Neuronal stem cell (in vitro differentiated cells): ENCODE results near the gene SPATA20.

Source experiments
- DNase-seq: peaks from one replicate; pipeline ENCODE4 v3.0.0-alpha.2; 2013; ENCODE audit warnings: low spot score
- H2AFZ ChIP-seq: one replicate; pipeline ENCODE4 v1.6.1; 2013; ENCODE audit warnings: mild to moderate bottlenecking, low read length, inconsistent platforms
- H2AK5ac ChIP-seq: 2 replicates; pipeline ENCODE4 v1.6.1; 2013; ENCODE audit warnings: low read depth, mild to moderate bottlenecking, inconsistent platforms, low read length, moderate library complexity, mixed read lengths
- H2BK120ac ChIP-seq: 2 replicates; pipeline ENCODE4 v1.6.1; 2013; ENCODE audit warnings: low read depth, mild to moderate bottlenecking, inconsistent platforms, low read length, moderate library complexity, mixed read lengths
- H2BK12ac ChIP-seq: one replicate; pipeline ENCODE4 v1.6.1; 2013; ENCODE audit warnings: low read length, inconsistent platforms
- H2BK15ac ChIP-seq: 2 replicates; pipeline ENCODE4 v1.6.1; 2013; ENCODE audit warnings: mild to moderate bottlenecking, low read length, inconsistent platforms, mixed read lengths
- H2BK5ac ChIP-seq: one replicate; pipeline ENCODE4 v1.6.1; 2013; ENCODE audit warnings: inconsistent platforms, mild to moderate bottlenecking, low read length, moderate library complexity
- H3K14ac ChIP-seq: one replicate; pipeline ENCODE4 v1.6.1; 2013; ENCODE audit warnings: low read length, inconsistent platforms
- H3K18ac ChIP-seq: 2 replicates; pipeline ENCODE4 v1.6.1; 2013; ENCODE audit warnings: low read length, inconsistent platforms
- H3K23ac ChIP-seq: 2 replicates; pipeline ENCODE4 v1.6.1; 2013; ENCODE audit warnings: low read depth, mild to moderate bottlenecking, mixed read lengths, low read length, inconsistent platforms; ENCODE audit not compliant: poor library complexity
- H3K27ac ChIP-seq: replicated peaks from 3 replicates; pipeline ENCODE4 v1.5.1; 2013; ENCODE audit warnings: low read length, inconsistent platforms
- H3K27me3 ChIP-seq, 3 experiments: 2 replicates each; pipeline ENCODE4 v1.6.1; 2013; ENCODE audit warnings: low read length in 3 of 3, mild to moderate bottlenecking in 2 of 3, inconsistent platforms in 1 of 3, low read depth in 1 of 3, mixed read lengths in 1 of 3, moderate library complexity in 1 of 3; ENCODE audit not compliant: control insufficient read depth in 3 of 3, insufficient read depth in 3 of 3
- H3K36me3 ChIP-seq, 2 donors: replicated peaks in 1 of 2; 2 replicates each; pipeline ENCODE4 v1.6.1; 2013; ENCODE audit warnings: low read length in 2 of 2; ENCODE audit not compliant: control insufficient read depth in 2 of 2, insufficient read depth in 2 of 2
- H3K4ac ChIP-seq: 2 replicates; pipeline ENCODE4 v1.6.1; 2013; ENCODE audit warnings: inconsistent platforms, mild to moderate bottlenecking, low read length, moderate library complexity
- H3K4me1 ChIP-seq, 2 donors: 1 replicate in 1 of 2; 2 replicates in 1 of 2; pipeline ENCODE4 v1.6.1; 2013; ENCODE audit warnings: low read length in 2 of 2, low read depth in 1 of 2; ENCODE audit not compliant: control insufficient read depth in 2 of 2, insufficient read depth in 1 of 2
- H3K4me2 ChIP-seq: one replicate; pipeline ENCODE4 v1.6.1; 2013; ENCODE audit warnings: mild to moderate bottlenecking, low read length, inconsistent platforms; ENCODE audit not compliant: insufficient read depth, poor library complexity, severe bottlenecking
- H3K4me3 ChIP-seq, 2 donors: 2 replicates each; pipeline ENCODE4 v1.5.1; 2013; ENCODE audit warnings: low read length in 2 of 2, mild to moderate bottlenecking in 2 of 2, inconsistent platforms in 1 of 2, moderate library complexity in 1 of 2
- H3K79me1 ChIP-seq: one replicate; pipeline ENCODE4 v1.6.1; 2013; ENCODE audit warnings: low read depth, mild to moderate bottlenecking, inconsistent platforms, low read length, moderate library complexity
- H3K9ac ChIP-seq: one replicate; pipeline ENCODE4 v1.6.1; 2013; ENCODE audit warnings: mild to moderate bottlenecking, low read depth, low read length, inconsistent platforms; ENCODE audit not compliant: poor library complexity
- H3K9me3 ChIP-seq, 2 donors: replicated peaks in 1 of 2; 2 replicates each; pipeline versions ENCODE3 to v1.6.1; 2013; ENCODE audit warnings: low read length in 2 of 2, mild to moderate bottlenecking in 2 of 2, inconsistent platforms in 1 of 2, low read depth in 1 of 2, mixed read lengths in 1 of 2, moderate library complexity in 1 of 2; ENCODE audit not compliant: control insufficient read depth in 2 of 2, insufficient read depth in 1 of 2
- H4K8ac ChIP-seq: one replicate; pipeline ENCODE4 v1.6.1; 2013; ENCODE audit warnings: low read depth, mild to moderate bottlenecking, inconsistent platforms, low read length, moderate library complexity
- H4K91ac ChIP-seq: one replicate; pipeline ENCODE4 v1.6.1; 2013; ENCODE audit warnings: low read length, low read depth, mild to moderate bottlenecking, inconsistent platforms; ENCODE audit not compliant: poor library complexity
- WGBS, 2 donors: extraction: QIAGEN DNeasy Blood & Tissue Kit; methylation state at CpG; one replicate each; pipeline ENCODE4 v1.1.7; 2013; ENCODE audit warnings: missing lambda C conversion rate in 2 of 2, mixed read lengths in 1 of 2; ENCODE audit not compliant: insufficient read length in 2 of 2, insufficient replicate concordance in 1 of 2; ENCODE audit errors: extremely low coverage in 2 of 2; 5-methylcytosine and 5-hydroxymethylcytosine counted together

The SPATA20 gene

DNA sequence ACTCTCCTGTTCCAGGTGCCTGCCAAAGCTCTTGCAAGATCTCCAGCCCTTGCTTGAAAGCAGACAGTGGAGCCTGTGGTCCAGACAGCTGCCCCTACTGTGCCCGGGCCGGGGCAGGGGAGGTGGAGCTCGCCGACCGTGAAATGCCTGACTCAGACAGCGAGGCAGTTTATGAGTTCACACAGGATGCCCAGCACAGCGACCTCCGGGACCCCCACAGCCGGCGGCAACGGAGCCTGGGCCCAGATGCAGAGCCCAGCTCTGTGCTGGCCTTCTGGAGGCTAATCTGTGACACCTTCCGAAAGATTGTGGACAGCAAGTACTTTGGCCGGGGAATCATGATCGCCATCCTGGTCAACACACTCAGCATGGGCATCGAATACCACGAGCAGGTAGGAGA lies 31.2 kb downstream of the SPATA20 start:
- no peak overlapping the region for H3K9ac ChIP-seq
- peak overlapping the region; percentile 30 for H2BK12ac ChIP-seq
- H2AFZ ChIP-seq: no peak overlapping the region
- no peak overlapping the region for H3K4me3 ChIP-seq
- no peaks in the 10 kb centered on the region for H3K79me1 ChIP-seq
- H4K91ac ChIP-seq: no peak overlapping the region
- H3K23ac ChIP-seq: peak overlapping the region; percentile 45
- H3K27ac ChIP-seq: no peak overlapping the region
- H2BK120ac ChIP-seq: no peak overlapping the region
- H3K4ac ChIP-seq: no peak overlapping the region
- H3K27me3 ChIP-seq: no peaks in the 10 kb centered on the region
- peak overlapping the region; percentile 84 for H2BK15ac ChIP-seq
- no peak for DNase-seq
- peak overlapping the region; percentile 42 for H2BK5ac ChIP-seq
- no CpG with 5 or more reads among the region's 16 CpGs for whole genome bisulfite sequencing, 2 donors
- no peak overlapping the region for H4K8ac ChIP-seq
- peaks cover 0 to 2% of the 10 kb centered on the region in 2 donors for H3K36me3 ChIP-seq
- no peak overlapping the region for H3K4me2 ChIP-seq
- no peak overlapping the region for H3K18ac ChIP-seq
- peak overlapping the region; percentile 66 for H2AK5ac ChIP-seq
- H3K14ac ChIP-seq: peak overlapping the region; percentile 79
- peaks cover 0 to 4% of the 10 kb centered on the region in 2 donors for H3K9me3 ChIP-seq
- peaks cover 0 to 21% of the 10 kb centered on the region in 2 donors for H3K4me1 ChIP-seq

DNA sequence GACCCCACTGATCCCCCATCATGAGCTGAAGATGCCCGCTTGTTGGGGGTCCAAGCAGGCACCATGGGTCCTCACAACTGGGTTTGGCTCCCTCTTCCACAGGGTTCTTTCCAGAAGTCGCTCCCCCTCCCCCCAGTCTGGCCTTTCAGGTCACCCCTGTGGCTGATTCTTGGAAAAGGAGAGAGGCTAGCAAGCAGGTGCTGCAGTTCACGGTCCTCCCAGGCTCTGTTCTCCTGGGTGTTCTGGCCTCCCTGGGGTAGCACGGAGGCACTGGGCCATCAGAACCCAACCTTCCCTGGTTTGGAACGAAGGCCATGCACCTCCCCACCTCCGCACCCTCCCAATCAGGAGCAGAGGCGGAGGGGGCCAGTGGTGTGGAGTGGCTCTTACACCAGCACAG lies 32.4 kb downstream of the SPATA20 start:
- H3K14ac ChIP-seq: no peak overlapping the region
- no CpG with 5 or more reads among the region's 7 CpGs for WGBS, 2 donors
- H3K4me3 ChIP-seq: no peak overlapping the region
- H3K4me2 ChIP-seq: no peak overlapping the region
- H2BK5ac ChIP-seq: peak overlapping the region; percentile 62
- H2AFZ ChIP-seq: no peak overlapping the region
- no peaks in the 10 kb centered on the region for H3K79me1 ChIP-seq
- H3K27me3 ChIP-seq: no peaks in the 10 kb centered on the region
- no peak overlapping the region for H4K91ac ChIP-seq
- H3K23ac ChIP-seq: peak overlapping the region; percentile 98
- no peak overlapping the region for H4K8ac ChIP-seq
- peaks cover 5 to 19% of the 10 kb centered on the region in 2 donors for H3K4me1 ChIP-seq
- DNase-seq: no peak
- H3K9me3 ChIP-seq: peaks cover 0 to 4% of the 10 kb centered on the region in 2 donors
- no peak overlapping the region for H2BK120ac ChIP-seq
- peak overlapping the region; percentile 56 for H2BK15ac ChIP-seq
- peak overlapping the region; percentile 51 for H3K9ac ChIP-seq
- no peak overlapping the region for H3K4ac ChIP-seq
- peak overlapping the region; percentile 28 for H3K18ac ChIP-seq
- H2BK12ac ChIP-seq: no peak overlapping the region
- peaks cover 0 to 2% of the 10 kb centered on the region in 2 donors for H3K36me3 ChIP-seq
- H2AK5ac ChIP-seq: peak overlapping the region; percentile 80
- no peak overlapping the region for H3K27ac ChIP-seq

DNA sequence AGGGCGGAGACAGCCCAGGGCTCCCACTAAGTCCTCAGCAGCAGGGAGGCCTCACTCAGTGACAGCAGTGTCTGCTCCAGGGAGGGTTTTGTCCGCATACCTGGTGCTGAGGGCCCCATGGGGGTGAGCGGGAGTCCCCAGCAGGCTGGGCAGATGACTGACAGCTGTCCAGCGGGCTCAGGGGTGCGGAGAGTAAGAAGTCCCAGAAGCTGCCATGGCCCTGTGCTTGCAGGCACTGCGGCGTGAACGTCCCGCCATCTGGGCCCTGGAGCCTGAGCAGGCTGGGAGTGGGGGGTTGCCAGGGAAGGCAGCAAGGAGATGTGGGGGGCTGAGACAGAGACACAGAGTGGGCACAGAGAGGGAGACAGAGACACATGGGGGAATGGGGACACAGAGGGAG lies 33.7 kb downstream of the SPATA20 start:
- H2BK5ac ChIP-seq: no peak overlapping the region
- no peak overlapping the region for H3K14ac ChIP-seq
- no peak overlapping the region for H3K4me2 ChIP-seq
- DNase-seq: no peak
- no CpG with 5 or more reads among the region's 9 CpGs for WGBS, 2 donors
- H3K4ac ChIP-seq: no peak overlapping the region
- peak overlapping the region; percentile 61 for H3K18ac ChIP-seq
- no peak overlapping the region for H4K8ac ChIP-seq
- H2BK12ac ChIP-seq: no peak overlapping the region
- H3K27me3 ChIP-seq: no peaks in the 10 kb centered on the region
- no peak overlapping the region for H2AFZ ChIP-seq
- peak overlapping the region; percentile 43 for H2BK120ac ChIP-seq
- peak overlapping the region; percentile 80 for H2AK5ac ChIP-seq
- H3K4me3 ChIP-seq: no peak overlapping the region
- peaks cover 0 to 4% of the 10 kb centered on the region in 2 donors for H3K9me3 ChIP-seq
- H3K9ac ChIP-seq: peak overlapping the region; percentile 63
- no peak overlapping the region for H3K27ac ChIP-seq
- peak overlapping the region; percentile 98 for H3K23ac ChIP-seq
- peak overlapping the region; percentile 70 for H2BK15ac ChIP-seq
- no peak overlapping the region for H4K91ac ChIP-seq
- peaks cover 0 to 2% of the 10 kb centered on the region in 2 donors for H3K36me3 ChIP-seq
- peaks cover 5 to 20% of the 10 kb centered on the region in 2 donors for H3K4me1 ChIP-seq
- H3K79me1 ChIP-seq: no peaks in the 10 kb centered on the region

DNA sequence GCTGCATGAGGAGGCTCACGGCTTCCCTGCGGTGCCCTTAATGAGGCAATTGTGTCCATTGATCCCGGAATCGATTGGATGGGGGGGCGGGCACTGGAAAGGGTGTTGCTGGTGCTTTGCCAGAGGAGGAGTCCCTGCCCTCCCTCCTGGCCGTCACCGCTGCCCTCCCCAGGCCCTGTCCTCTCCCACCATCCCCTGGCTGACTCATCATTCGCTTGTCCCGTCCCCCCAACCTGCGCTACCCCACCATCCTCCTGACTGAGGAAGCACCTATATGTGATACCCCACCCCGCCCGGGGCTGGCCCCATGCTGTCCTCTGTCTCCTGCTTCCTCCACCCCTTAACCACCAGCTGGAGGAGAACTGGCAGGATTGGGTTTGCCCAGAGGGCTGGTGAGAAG lies 34.3 kb downstream of the SPATA20 start:
- WGBS, 2 donors: no CpG with 5 or more reads among the region's 12 CpGs
- H3K4ac ChIP-seq: no peak overlapping the region
- H3K9me3 ChIP-seq: peaks cover 0 to 4% of the 10 kb centered on the region in 2 donors
- H3K36me3 ChIP-seq: peaks cover 0 to 2% of the 10 kb centered on the region in 2 donors
- no peaks in the 10 kb centered on the region for H3K79me1 ChIP-seq
- no peak overlapping the region for H3K18ac ChIP-seq
- peaks cover 9 to 25% of the 10 kb centered on the region in 2 donors for H3K4me1 ChIP-seq
- H3K14ac ChIP-seq: no peak overlapping the region
- no peak for DNase-seq
- H2BK12ac ChIP-seq: no peak overlapping the region
- no peak overlapping the region for H2BK5ac ChIP-seq
- no peak overlapping the region for H2BK15ac ChIP-seq
- H2BK120ac ChIP-seq: no peak overlapping the region
- H3K27ac ChIP-seq: no peak overlapping the region
- H4K91ac ChIP-seq: no peak overlapping the region
- no peak overlapping the region for H3K9ac ChIP-seq
- H2AK5ac ChIP-seq: no peak overlapping the region
- H3K27me3 ChIP-seq: no peaks in the 10 kb centered on the region
- no peak overlapping the region for H4K8ac ChIP-seq
- H3K4me2 ChIP-seq: no peak overlapping the region
- no peak overlapping the region for H3K23ac ChIP-seq
- no peak overlapping the region for H2AFZ ChIP-seq
- no peak overlapping the region for H3K4me3 ChIP-seq
